ENCODE measurements around the gene LAS1L. TPM values are rescaled to one million over a fixed set of nuclear protein-coding genes. Genes with fewer than 3 reads are reported as not detected.
A peak's percentile ranks its signal among the peaks of the same experiment; 100 is the strongest.
"Not testable (repeated sequence)": the region's sequence is repeated elsewhere in the genome, so short reads cannot be mapped to it uniquely, and the experiment has no call there.

Gene LAS1L
- total RNA-seq, 1 donor from 2014 or later: 46.8 TPM

DNA sequence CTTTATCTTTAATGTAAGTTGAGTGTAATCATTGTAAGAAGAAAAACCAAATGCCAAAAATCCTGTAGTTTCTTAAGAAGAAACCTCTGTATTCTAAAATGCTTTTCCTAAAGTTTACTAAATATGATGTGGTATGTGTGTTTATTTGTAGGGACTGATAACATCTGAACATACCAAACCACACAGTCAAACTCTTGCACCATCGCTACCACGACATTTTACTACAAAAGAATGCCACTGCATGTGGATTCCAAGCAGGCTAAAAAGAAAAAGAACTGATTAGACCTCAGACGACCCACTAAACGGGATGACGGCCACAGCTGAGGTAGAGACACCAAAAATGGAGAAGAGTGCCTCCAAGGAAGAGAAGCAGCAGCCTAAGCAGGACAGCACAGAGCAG is 46.1 kb downstream of the LAS1L start:
- H3K36me3 Mint-ChIP-seq: no peaks in the 10 kb centered on the region
- H3K9me3 Mint-ChIP-seq: peaks cover 32% of the 10 kb centered on the region
- H3K4me3 Mint-ChIP-seq: no peak overlapping the region
- TF ChIP-seq, protein P1, sequence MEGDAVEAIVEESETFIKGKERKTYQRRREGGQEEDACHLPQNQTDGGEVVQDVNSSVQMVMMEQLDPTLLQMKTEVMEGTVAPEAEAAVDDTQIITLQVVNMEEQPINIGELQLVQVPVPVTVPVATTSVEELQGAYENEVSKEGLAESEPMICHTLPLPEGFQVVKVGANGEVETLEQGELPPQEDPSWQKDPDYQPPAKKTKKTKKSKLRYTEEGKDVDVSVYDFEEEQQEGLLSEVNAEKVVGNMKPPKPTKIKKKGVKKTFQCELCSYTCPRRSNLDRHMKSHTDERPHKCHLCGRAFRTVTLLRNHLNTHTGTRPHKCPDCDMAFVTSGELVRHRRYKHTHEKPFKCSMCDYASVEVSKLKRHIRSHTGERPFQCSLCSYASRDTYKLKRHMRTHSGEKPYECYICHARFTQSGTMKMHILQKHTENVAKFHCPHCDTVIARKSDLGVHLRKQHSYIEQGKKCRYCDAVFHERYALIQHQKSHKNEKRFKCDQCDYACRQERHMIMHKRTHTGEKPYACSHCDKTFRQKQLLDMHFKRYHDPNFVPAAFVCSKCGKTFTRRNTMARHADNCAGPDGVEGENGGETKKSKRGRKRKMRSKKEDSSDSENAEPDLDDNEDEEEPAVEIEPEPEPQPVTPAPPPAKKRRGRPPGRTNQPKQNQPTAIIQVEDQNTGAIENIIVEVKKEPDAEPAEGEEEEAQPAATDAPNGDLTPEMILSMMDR (IDR thresholded peaks at IDR 0.05; ENCODE audit: unreplicated experiment): no peak
- no peak for DNase-seq (ENCODE audit: low spot score in 2 of 2, unreplicated experiment in 2 of 2)
- no peak overlapping the region for H3K27ac Mint-ChIP-seq
- H3K4me1 Mint-ChIP-seq: no peaks in the 10 kb centered on the region
- no peaks in the 10 kb centered on the region for H3K27me3 Mint-ChIP-seq (ENCODE audit: low read depth)

DNA sequence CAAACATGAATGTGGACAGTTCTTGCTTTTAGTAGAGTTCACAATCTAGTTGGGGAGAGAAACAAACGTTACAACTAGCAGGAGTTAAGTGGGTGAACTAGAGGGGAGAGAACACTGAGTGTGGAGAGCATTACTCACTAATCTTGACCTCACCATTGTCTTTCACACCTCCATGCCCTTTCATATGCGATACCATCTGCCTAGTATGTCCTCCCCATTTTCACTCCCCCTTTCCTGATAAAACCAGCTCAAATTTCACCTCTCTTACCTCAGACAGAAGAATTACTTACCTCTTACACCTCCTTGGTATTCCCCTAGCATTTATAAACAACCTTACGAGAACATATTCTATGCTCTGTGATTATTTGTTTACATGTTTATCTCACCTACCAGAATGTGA is 53.6 kb downstream of the LAS1L start:
- Mint-ChIP-seq H3K4me1 (no peaks in the 10 kb centered on the region), H3K4me3 (no peak overlapping the region), H3K27ac (no peak overlapping the region), H3K27me3 (ENCODE audit: low read depth) (no peaks in the 10 kb centered on the region), H3K9me3 (peaks cover 39% of the 10 kb centered on the region), H3K36me3 (peaks cover 8% of the 10 kb centered on the region)
- TF ChIP-seq, protein P1 (IDR thresholded peaks at IDR 0.05; ENCODE audit: unreplicated experiment): no peak
- no peak for DNase-seq (ENCODE audit: low spot score in 2 of 2, unreplicated experiment in 2 of 2)

DNA sequence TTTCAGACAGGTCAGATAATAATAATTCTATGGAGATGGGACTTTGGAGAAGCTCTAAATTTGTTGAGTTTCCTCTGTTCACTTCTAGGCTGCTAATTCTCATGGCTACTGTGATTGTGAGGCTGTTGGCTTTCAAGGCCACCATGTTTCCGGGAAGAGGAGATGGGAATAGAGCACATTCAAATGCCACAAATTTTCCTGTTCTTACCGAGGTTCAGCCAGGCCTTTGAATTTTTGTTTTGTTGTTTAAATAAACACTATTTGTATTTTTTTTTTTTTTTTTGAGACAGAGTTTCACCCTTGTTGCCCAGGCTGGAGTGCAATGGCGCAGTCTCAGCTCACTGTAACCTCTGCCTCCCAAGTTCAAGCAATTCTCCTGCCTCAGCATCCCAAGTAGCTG is 55.5 kb downstream of the LAS1L start:
- H3K27me3 Mint-ChIP-seq (ENCODE audit: low read depth); DNase-seq (ENCODE audit: low spot score in 2 of 2, unreplicated experiment in 2 of 2); H3K4me3 Mint-ChIP-seq; H3K4me1 Mint-ChIP-seq; H3K27ac Mint-ChIP-seq: not testable (repeated sequence)
- Mint-ChIP-seq H3K36me3 (peaks cover 10% of the 10 kb centered on the region), H3K9me3 (peaks cover 48% of the 10 kb centered on the region)

DNA sequence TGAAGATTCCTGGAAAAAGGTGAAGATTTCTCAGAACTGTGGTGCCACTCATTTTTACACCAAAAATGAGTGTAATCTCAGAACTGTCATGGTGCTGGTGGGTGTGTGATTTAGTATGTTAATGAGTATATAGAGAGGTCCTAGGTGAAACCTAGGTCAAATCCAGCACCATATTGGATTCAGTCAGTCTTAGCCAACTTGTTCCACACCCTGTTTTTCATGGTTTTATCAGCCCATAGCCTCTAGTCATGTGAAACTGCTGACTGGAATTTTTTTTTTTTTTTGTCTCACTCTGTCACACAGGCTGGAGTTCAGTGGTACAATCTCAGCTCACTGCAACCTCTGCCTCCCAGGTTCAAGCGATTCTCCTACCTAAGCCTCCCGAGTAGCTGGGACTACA is 58.0 kb downstream of the LAS1L start:
- H3K4me1 Mint-ChIP-seq: no peaks in the 10 kb centered on the region
- H3K27me3 Mint-ChIP-seq (ENCODE audit: low read depth): no peaks in the 10 kb centered on the region
- peaks cover 10% of the 10 kb centered on the region for H3K36me3 Mint-ChIP-seq
- DNase-seq (ENCODE audit: low spot score in 2 of 2, unreplicated experiment in 2 of 2): no peak
- no peak overlapping the region for H3K4me3 Mint-ChIP-seq
- no peak overlapping the region for H3K27ac Mint-ChIP-seq
- TF ChIP-seq, protein P1 (IDR thresholded peaks at IDR 0.05; ENCODE audit: unreplicated experiment): no peak
- H3K9me3 Mint-ChIP-seq: peaks cover 54% of the 10 kb centered on the region

- H3K27ac Mint-ChIP-seq: peak overlapping the region; percentile 89
- H3K27me3 Mint-ChIP-seq (ENCODE audit: low read depth): no peaks in the 10 kb centered on the region
- peaks cover 5% of the 10 kb centered on the region for H3K4me1 Mint-ChIP-seq
- peaks cover 1% of the 10 kb centered on the region for H3K36me3 Mint-ChIP-seq
- H3K9me3 Mint-ChIP-seq: peaks cover 36% of the 10 kb centered on the region
- DNase-seq (ENCODE audit: low spot score in 2 of 2, unreplicated experiment in 2 of 2): no peak
- TF ChIP-seq, protein P1 (IDR thresholded peaks at IDR 0.05; ENCODE audit: unreplicated experiment): no peak
- no peak overlapping the region for H3K4me3 Mint-ChIP-seq
These were observed 71.0 kb downstream of the LAS1L start for GRCh38 chrX:65463550-65463949.

Other genes starting within 250 kb of the LAS1L start
- gene MSN, start 132.9 kb upstream of the LAS1L start, total RNA-seq: 87.8 to 91.2 TPM (median 88.4 TPM) in 3 replicates

All from mesothelial cell of epicardium (in vitro differentiated cells).